ENCODE data around the gene TKTL1.

TKTL1 gene

DNA sequence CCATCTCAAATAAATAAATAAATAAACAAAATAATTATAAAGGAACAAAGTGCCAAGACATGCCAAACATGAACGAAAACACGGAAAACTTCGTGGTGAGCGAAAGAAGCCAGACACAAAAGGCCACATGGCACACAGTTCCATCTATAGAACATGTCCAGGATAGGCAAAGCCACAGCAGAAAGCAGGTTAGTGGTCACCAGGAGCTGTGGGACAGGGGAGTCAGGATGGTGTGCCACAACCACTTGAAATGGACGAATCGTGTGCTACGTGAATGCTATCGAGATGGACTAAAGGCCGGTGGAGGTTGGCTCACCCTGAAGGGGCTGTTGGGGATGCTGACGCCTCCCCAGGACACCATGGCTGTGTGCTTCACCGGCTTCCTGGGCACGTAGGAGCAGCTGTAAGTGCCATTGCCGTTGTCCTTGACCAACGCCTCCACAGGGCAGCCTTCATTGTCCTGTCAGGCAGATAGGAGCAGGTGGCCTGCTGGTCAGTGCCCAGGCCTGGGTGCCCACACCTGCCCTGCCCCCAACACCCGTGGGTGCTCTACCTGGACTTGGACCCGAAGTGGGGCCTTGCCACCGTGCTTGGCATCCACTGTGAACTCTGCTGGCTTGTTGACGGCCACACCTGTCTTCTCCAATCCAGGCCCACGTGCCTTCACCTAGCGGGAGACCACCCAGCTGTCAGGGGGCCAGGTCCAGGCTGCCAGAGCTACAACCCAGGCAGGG lies 68.3 kb downstream of the TKTL1 start:
- Histone ChIP-seq H3K9me3 (ENCODE audit: insufficient read depth, low read length, severe bottlenecking) (no peaks in the 10 kb centered on the region), H4K20me1 (ENCODE audit: insufficient read depth, low read length) (peaks cover 83% of the 10 kb centered on the region), H3K4me1 (ENCODE audit: insufficient read depth, low read length) (peaks cover 23% of the 10 kb centered on the region), H3K36me3 (ENCODE audit: insufficient read depth, low read length) (peaks cover 93% of the 10 kb centered on the region), H3K9ac (ENCODE audit: low read depth, low read length) (no peak overlapping the region), H3K4me3 (ENCODE audit: low read depth in 1 of 2, low read length in 2 of 2) (no peak overlapping the region), H3K27me3 (ENCODE audit: insufficient read depth, low read length, poor library complexity) (no peaks in the 10 kb centered on the region), H3K79me2 (ENCODE audit: insufficient read depth, low read length) (peaks cover 74% of the 10 kb centered on the region), H3K27ac (ENCODE audit: low read length) (no peak overlapping the region), H3K4me2 (ENCODE audit: insufficient read depth, low read length) (no peak overlapping the region), H2AFZ (ENCODE audit: low read depth, low read length) (no peak overlapping the region)
- DNase-seq (no peak), ATAC-seq (ENCODE audit: insufficient read depth, low read depth) (no peak)
- TF ChIP-seq, protein P1, sequence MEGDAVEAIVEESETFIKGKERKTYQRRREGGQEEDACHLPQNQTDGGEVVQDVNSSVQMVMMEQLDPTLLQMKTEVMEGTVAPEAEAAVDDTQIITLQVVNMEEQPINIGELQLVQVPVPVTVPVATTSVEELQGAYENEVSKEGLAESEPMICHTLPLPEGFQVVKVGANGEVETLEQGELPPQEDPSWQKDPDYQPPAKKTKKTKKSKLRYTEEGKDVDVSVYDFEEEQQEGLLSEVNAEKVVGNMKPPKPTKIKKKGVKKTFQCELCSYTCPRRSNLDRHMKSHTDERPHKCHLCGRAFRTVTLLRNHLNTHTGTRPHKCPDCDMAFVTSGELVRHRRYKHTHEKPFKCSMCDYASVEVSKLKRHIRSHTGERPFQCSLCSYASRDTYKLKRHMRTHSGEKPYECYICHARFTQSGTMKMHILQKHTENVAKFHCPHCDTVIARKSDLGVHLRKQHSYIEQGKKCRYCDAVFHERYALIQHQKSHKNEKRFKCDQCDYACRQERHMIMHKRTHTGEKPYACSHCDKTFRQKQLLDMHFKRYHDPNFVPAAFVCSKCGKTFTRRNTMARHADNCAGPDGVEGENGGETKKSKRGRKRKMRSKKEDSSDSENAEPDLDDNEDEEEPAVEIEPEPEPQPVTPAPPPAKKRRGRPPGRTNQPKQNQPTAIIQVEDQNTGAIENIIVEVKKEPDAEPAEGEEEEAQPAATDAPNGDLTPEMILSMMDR (IDR thresholded peaks at IDR 0.05; ENCODE audit: borderline replicate concordance, extremely low read depth, low read length, poor library complexity, severe bottlenecking): no peak
- no peak for TF ChIP-seq EZH2 (IDR thresholded peaks at IDR 0.05; ENCODE audit: borderline replicate concordance, low read depth, low read length, severe bottlenecking)

DNA sequence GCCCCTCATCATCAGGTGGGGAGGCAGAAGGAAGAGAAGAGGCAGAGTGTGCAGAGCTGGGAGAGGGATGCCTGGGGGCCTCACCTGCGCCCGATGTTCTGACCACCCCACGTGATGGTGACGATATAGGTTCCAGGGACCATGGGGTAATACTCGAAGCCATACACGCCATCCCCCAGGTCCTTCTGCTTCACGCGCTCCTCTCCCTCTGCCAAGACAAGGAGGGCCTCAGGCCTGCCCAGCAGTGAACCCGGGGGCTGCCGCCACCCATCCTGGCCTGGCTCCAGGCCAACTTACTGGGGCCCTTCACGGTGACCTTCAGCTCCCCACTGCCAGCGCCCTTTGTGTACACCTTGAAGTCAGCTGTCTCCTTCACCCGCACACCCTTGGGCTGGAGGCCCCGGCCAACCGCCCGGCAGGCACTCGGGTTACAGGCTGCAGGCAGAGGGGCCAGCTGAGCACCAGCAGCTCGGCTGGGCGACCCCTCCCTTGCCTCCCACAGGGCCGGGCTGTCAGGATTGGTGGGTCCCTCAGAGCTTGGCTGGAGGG lies 69.5 kb downstream of the TKTL1 start:
- no peak overlapping the region for H3K4me2 ChIP-seq (ENCODE audit: insufficient read depth, low read length)

DNA sequence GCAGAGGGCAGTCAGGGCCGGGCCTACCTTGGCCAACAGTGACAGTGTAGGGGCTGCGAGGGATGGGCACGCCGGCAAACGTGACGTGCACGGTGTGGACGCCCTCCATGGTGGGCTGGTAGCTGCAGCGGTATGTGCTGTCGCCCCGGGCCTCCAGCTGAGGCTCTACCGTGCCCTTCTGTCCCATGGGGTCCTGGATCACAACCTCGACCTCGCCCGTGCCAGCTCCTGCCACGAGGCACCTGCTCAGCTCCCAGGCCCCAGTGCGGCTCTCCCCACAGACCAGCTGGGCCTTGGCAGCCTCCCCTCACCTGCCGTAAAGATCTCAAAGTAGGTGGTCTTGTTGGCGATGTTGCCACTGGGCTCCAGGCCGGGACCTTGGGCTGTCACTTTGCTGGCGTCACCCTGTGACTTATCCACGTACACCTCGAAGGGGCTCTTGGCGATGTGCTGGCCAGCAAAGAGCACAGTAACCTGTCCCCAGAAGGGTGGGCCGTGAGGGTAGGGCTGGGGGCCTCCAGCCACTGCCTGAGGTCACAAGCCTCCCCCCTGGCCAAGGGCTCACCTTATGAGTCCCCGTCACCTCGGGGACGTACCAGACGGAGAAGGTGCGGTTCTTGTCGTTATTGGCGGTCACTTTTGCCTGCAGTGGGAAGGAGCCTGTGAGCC lies 70.5 kb downstream of the TKTL1 start:
- no peak overlapping the region for H3K9ac ChIP-seq (ENCODE audit: low read depth, low read length)
- peaks cover 83% of the 10 kb centered on the region for H3K36me3 ChIP-seq (ENCODE audit: insufficient read depth, low read length)
- no peak overlapping the region for H3K27ac ChIP-seq (ENCODE audit: low read length)
- peaks cover 30% of the 10 kb centered on the region for H3K4me1 ChIP-seq (ENCODE audit: insufficient read depth, low read length)
- peak overlapping the region; percentile 90; the same call in 1 of the 2 replicates for H3K4me2 ChIP-seq (ENCODE audit: insufficient read depth, low read length)
- no peak for ATAC-seq (ENCODE audit: insufficient read depth, low read depth)
- TF ChIP-seq EZH2 (IDR thresholded peaks at IDR 0.05; ENCODE audit: borderline replicate concordance, low read depth, low read length, severe bottlenecking): no peak
- TF ChIP-seq, protein P1 (IDR thresholded peaks at IDR 0.05; ENCODE audit: borderline replicate concordance, extremely low read depth, low read length, poor library complexity, severe bottlenecking): no peak
- H3K4me3 ChIP-seq (ENCODE audit: low read depth in 1 of 2, low read length in 2 of 2): no peak overlapping the region
- H3K27me3 ChIP-seq (ENCODE audit: insufficient read depth, low read length, poor library complexity): no peaks in the 10 kb centered on the region
- no peak for DNase-seq
- peaks cover 88% of the 10 kb centered on the region for H3K79me2 ChIP-seq (ENCODE audit: insufficient read depth, low read length)
- H3K9me3 ChIP-seq (ENCODE audit: insufficient read depth, low read length, severe bottlenecking): no peaks in the 10 kb centered on the region
- peaks cover 83% of the 10 kb centered on the region for H4K20me1 ChIP-seq (ENCODE audit: insufficient read depth, low read length)
- no peak overlapping the region for H2AFZ ChIP-seq (ENCODE audit: low read depth, low read length)

More for the DNA sequence above, 69.5 kb downstream of the TKTL1 start:
- ATAC-seq (ENCODE audit: insufficient read depth, low read depth) (no peak), DNase-seq (no peak)
- Histone ChIP-seq H3K27me3 (ENCODE audit: insufficient read depth, low read length, poor library complexity) (no peaks in the 10 kb centered on the region), H3K36me3 (ENCODE audit: insufficient read depth, low read length) (peaks cover 89% of the 10 kb centered on the region), H3K4me3 (ENCODE audit: low read depth in 1 of 2, low read length in 2 of 2) (no peak overlapping the region), H3K9ac (ENCODE audit: low read depth, low read length) (no peak overlapping the region), H3K27ac (ENCODE audit: low read length) (no peak overlapping the region), H2AFZ (ENCODE audit: low read depth, low read length) (no peak overlapping the region), H3K9me3 (ENCODE audit: insufficient read depth, low read length, severe bottlenecking) (no peaks in the 10 kb centered on the region), H4K20me1 (ENCODE audit: insufficient read depth, low read length) (peaks cover 83% of the 10 kb centered on the region), H3K4me1 (ENCODE audit: insufficient read depth, low read length) (peaks cover 30% of the 10 kb centered on the region), H3K79me2 (ENCODE audit: insufficient read depth, low read length) (peaks cover 82% of the 10 kb centered on the region)
- no peak for TF ChIP-seq EZH2 (IDR thresholded peaks at IDR 0.05; ENCODE audit: borderline replicate concordance, low read depth, low read length, severe bottlenecking)
- TF ChIP-seq, protein P1 (IDR thresholded peaks at IDR 0.05; ENCODE audit: borderline replicate concordance, extremely low read depth, low read length, poor library complexity, severe bottlenecking): no peak

All from DND-41 (cell line).